ENCODE results near the gene CHPF2.
A peak's percentile ranks its signal among the peaks of the same experiment; 100 is the strongest.

Gene CHPF2

GRCh38 chr7:151265351-151265931, 33.2 kb downstream of the CHPF2 start:
- no peak for DNase-seq
- no peak for TF ChIP-seq GATA1 (IDR thresholded peaks at IDR 0.05; ENCODE audit: low read depth, low read length)
- TF ChIP-seq POLR2A (IDR thresholded peaks at IDR 0.05; ENCODE audit: low read length): no peak

DNA sequence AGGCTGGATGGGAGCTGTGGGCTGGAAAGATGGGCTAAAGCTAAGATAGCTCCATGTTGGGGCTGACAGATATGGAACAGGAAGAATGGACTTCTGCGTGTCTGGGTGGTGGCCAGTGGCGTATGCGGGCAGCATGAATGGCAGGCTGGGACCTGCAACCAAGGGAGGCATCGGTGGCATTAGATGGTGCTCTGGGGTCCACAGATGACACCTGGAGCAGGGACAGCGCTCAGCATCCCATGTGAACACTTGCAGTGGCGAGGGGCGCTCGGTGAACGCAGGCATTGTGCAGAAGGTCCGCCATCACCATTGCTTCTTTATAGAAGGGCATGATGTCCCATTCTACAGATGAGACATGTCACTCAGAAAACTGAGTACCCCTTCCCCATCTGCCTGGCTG, 37.2 kb downstream of the CHPF2 start:
- DNase-seq: no peak
- TF ChIP-seq GATA1 (IDR thresholded peaks at IDR 0.05; ENCODE audit: low read depth, low read length) (no peak), POLR2A (IDR thresholded peaks at IDR 0.05; ENCODE audit: low read length) (no peak)

GRCh38 chr7:151271699-151272355, 39.5 kb downstream of the CHPF2 start:
- TF ChIP-seq GATA1 (IDR thresholded peaks at IDR 0.05; ENCODE audit: low read depth, low read length): no peak
- peak; percentile 7 to 13 for DNase-seq

- DNase-seq: no peak
- no peak for TF ChIP-seq GATA1 (IDR thresholded peaks at IDR 0.05; ENCODE audit: low read depth, low read length)
- no peak for TF ChIP-seq POLR2A (IDR thresholded peaks at IDR 0.05; ENCODE audit: low read length)
Measured at GRCh38 chr7:151272405-151272804, 40.1 kb downstream of the CHPF2 start.

DNA sequence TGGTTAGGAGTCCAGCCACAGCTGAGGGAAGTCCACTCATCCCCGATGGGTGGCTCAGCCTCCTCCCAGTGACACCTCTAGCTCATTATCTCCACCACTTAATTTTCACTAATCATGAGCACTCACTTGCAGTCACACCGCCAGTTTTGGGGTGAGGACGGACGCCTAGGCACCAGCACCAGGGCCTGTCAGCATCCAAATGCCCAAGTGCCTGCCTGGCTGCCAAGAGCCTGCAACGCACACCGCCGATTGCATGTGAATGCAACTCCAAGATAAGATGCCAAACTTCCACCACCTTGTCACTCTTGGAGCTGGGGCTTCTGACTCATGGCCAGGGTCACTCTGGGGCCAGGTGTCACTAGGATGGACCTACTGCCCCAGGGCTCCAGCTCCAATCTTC, 40.6 kb downstream of the CHPF2 start:
- DNase-seq: no peak
- no peak for TF ChIP-seq GATA1 (IDR thresholded peaks at IDR 0.05; ENCODE audit: low read depth, low read length)
- TF ChIP-seq POLR2A (IDR thresholded peaks at IDR 0.05; ENCODE audit: low read length): no peak

DNA sequence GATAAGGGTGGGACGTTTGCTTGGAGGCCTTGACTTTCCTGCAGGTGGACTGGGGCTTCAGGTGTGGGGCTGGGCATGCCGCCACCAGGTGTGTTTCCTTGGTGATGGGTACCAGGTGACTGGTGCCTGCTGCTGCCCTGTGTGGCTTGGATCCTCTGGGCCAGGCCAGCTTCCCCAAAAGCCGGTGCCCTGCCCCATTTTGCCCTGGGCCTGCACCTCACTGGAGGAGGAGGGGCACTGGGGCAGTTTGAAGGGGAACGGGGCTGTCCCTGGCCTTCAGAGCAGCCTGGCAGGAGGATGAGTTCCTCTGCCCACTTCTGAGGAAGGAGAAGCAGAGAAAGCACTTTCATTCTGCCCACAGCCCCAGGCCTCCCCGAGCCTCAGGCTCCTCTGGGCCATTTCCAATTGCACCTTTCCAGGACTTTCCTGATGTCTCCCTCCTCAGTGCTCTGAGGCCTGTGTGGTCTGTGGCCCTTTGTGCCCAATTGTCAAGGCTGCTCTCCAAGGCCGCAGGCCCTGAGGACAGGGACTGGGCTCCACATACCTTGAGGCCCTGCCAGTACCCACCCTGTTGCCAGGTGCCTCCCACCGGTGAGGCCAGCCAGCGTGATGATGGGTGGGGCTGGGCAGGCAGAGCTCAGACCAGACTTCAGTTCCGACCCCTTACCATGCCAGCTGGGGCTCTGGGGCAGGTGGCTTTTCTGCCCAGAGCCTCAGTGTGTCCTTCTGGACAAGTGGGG, 41.5 kb downstream of the CHPF2 start:
- DNase-seq: no peak
- no peak for TF ChIP-seq POLR2A (IDR thresholded peaks at IDR 0.05; ENCODE audit: low read length)
- no peak for TF ChIP-seq GATA1 (IDR thresholded peaks at IDR 0.05; ENCODE audit: low read depth, low read length)

GRCh38 chr7:151274396-151274795, 42.1 kb downstream of the CHPF2 start:
- DNase-seq: no peak
- TF ChIP-seq POLR2A (IDR thresholded peaks at IDR 0.05; ENCODE audit: low read length): no peak
- TF ChIP-seq GATA1 (IDR thresholded peaks at IDR 0.05; ENCODE audit: low read depth, low read length): no peak

DNA sequence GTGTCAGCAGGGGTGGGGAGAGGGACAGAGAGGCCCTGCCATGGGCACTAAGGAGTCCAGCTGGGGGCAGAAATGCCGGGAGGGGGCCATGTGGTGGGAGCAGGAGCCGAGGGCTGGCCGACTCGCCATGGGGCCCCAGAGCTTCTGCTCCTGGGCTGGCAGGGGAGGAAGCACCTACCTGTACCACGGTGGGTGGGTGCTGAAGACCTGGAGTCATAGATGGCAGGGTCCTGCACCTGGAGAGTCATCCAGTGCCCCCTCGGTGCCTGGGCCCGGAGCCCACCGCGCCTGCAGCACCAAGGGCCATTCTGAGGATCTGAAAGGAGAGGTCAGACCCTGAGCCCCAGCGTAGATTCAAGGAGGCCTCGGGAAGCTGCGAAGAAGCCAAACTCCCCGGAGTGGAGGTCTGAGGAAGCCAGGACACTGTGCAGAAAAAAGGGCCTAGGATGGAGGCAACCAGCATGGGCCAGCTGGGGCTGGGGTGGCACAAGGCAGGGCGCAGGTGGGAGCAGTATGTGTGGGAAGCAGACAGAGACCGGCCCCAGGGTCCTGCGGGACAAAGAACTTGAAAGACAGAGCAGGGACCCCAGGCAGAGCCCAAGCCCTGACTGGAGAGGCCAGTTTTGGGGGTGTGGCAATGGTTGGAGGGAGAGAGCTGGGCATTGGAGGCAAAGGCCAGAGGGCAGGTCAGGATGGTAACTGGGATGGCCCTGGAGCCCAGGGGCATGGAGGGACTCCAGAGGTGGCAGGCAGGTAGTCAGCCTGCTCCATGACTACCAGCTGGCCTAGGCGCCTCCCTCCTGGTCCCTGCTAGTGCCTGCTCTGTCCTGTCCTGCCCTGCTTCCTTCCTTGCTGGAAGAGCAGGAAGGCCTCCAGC, 42.9 kb downstream of the CHPF2 start:
- no peak for DNase-seq

GRCh38 chr7:151275813-151276577, 43.7 kb downstream of the CHPF2 start:
- DNase-seq: no peak

More for the DNA sequence above, 42.9 kb downstream of the CHPF2 start:
- TF ChIP-seq GATA1 (IDR thresholded peaks at IDR 0.05; ENCODE audit: low read depth, low read length) (no peak), POLR2A (IDR thresholded peaks at IDR 0.05; ENCODE audit: low read length) (no peak)

DNA sequence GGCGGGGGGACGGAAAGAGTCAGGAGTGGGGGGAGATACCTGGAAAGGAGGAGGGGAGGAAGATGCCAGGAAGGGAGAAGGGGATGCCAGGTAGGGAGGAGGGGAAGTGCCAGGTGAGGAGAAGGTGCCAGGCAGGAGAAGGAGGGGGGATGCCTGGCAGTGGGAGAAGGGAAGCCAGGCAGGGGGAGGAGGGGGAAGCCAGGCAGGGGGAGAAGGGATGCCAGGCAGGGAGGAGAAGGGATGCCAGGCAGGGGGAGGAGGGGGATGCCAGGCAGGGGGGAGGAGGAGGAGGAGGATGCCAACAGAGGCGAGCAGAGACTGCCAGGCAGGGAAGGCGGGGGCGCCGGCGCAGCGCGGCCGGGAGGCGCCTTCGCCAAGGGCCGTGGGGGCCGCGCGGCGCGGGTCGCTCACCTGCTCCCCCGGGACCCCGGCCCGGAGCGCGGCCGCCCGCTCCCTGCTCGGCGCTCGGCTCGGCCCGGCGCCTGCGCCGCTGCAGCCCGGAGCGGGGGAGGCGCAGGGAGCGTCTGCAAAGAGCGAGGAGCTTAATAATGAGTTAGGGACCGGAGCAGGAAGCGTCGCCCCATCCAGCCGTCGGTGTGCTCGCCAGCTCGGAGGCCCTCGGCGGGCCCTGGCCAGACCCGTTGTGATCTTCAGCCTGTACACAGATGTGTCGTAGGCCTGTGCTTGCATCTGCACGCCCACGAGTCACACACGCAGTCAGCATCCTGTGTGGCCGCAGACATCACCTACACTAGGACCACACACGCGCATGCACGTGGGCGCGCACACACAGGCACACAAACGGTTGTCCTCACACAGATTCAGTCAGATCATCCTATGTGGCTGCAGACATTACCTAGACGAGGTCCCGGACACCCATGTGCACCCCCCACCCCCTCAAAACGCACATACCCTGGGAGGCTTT, 44.6 kb downstream of the CHPF2 start:
- no peak for TF ChIP-seq POLR2A (IDR thresholded peaks at IDR 0.05; ENCODE audit: low read length)
- TF ChIP-seq GATA1 (IDR thresholded peaks at IDR 0.05; ENCODE audit: low read depth, low read length): no peak
- peak in 1 of 2 experiments; percentile 25 for DNase-seq

More at GRCh38 chr7:151275813-151276577, 43.7 kb downstream of the CHPF2 start:
- TF ChIP-seq GATA1 (IDR thresholded peaks at IDR 0.05; ENCODE audit: low read depth, low read length): no peak
- no peak for TF ChIP-seq POLR2A (IDR thresholded peaks at IDR 0.05; ENCODE audit: low read length)

DNA sequence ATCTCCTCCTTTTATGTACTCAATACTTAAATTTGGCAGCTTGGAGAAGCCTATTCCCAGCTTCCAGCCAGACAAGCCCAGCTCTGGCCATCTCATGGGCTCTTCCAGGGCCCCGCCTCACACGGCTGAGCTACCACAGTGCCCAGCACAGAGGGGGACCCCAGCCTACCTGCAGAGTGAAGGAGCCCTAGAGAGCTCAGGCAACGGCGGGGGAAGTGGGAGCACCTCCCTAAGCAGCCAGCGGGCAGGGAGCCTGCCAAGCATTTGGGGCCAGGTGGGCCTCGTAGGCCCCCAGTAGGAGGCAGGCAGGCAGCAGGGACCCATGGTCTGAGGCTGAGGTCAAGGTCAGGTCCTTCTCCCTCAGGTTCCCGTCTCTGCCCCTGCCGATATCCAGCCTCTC, 45.3 kb downstream of the CHPF2 start:
- TF ChIP-seq POLR2A (IDR thresholded peaks at IDR 0.05; ENCODE audit: low read length) (no peak), GATA1 (IDR thresholded peaks at IDR 0.05; ENCODE audit: low read depth, low read length) (no peak)
- DNase-seq: no peak

GRCh38 chr7:151278949-151279348, 46.7 kb downstream of the CHPF2 start:
- TF ChIP-seq POLR2A (IDR thresholded peaks at IDR 0.05; ENCODE audit: low read length): no peak
- no peak for TF ChIP-seq GATA1 (IDR thresholded peaks at IDR 0.05; ENCODE audit: low read depth, low read length)
- DNase-seq: no peak
